Right forelimb (tissue), 1 donor: ENCODE data around the gene RMND1.
"Not testable (repeated sequence)": the region's sequence is repeated elsewhere in the genome, so short reads cannot be mapped to it uniquely, and the experiment has no call there.

Experiments
- DNase-seq: peaks from one replicate; pipeline ENCODE4 v3.0.0-alpha.2; 2018

RMND1 gene

GRCh38 chr6:151451950-151452749, at the start of gene RMND1:
RMND1 (minus strand) TSS chr6:151452126; CDS start chr6:151445811, 6,315 bp downstream.
- DNase-seq, result peak; percentile 100

GRCh38 chr6:151499551-151499950, 47.6 kb upstream of the RMND1 start:
- no peak for DNase-seq

- DNase-seq, result no peak
These were observed 46.4 kb upstream of the RMND1 start for GRCh38 chr6:151498327-151498726.

GRCh38 chr6:151497905-151498304, 46.0 kb upstream of the RMND1 start:
- no peak for DNase-seq

- DNase-seq, result no peak
These were observed 43.5 kb upstream of the RMND1 start for GRCh38 chr6:151495380-151495779.

- DNase-seq, result no peak
These were observed 43.0 kb upstream of the RMND1 start for GRCh38 chr6:151494936-151495320.

- peak; percentile 70 for DNase-seq
These were observed 42.5 kb upstream of the RMND1 start for GRCh38 chr6:151494235-151494935.

- DNase-seq, result peak; percentile 74
These were observed 41.9 kb upstream of the RMND1 start, which contains the start of gene CCDC170 for GRCh38 chr6:151493804-151494234. CCDC170 (plus strand) TSS chr6:151494017; CDS start chr6:151494129, 112 bp downstream.

- no peak for DNase-seq
These were observed 41.4 kb upstream of the RMND1 start for GRCh38 chr6:151493161-151493803.

- DNase-seq, result no peak
These were observed 39.1 kb upstream of the RMND1 start for GRCh38 chr6:151490996-151491395.

- no peak for DNase-seq
These were observed 36.3 kb upstream of the RMND1 start for GRCh38 chr6:151488226-151488625.

GRCh38 chr6:151483994-151484393, 32.1 kb upstream of the RMND1 start:
- no peak for DNase-seq

- DNase-seq, result no peak
These were observed 30.4 kb upstream of the RMND1 start for GRCh38 chr6:151482290-151482689.

GRCh38 chr6:151481786-151482185, 29.9 kb upstream of the RMND1 start:
- DNase-seq, result no peak

- no peak for DNase-seq
These were observed 26.7 kb upstream of the RMND1 start for GRCh38 chr6:151478670-151479069.

GRCh38 chr6:151477726-151478125, 25.8 kb upstream of the RMND1 start:
- DNase-seq, result no peak

- no peak for DNase-seq
These were observed 24.0 kb upstream of the RMND1 start for GRCh38 chr6:151475653-151476523.

- no peak for DNase-seq
These were observed 12.8 kb upstream of the RMND1 start for GRCh38 chr6:151464702-151465101.

- no peak for DNase-seq
These were observed 9.7 kb upstream of the RMND1 start for GRCh38 chr6:151461673-151462072.

GRCh38 chr6:151455751-151456398, 3.9 kb upstream of the RMND1 start:
- DNase-seq, result not testable (repeated sequence)

GRCh38 chr6:151452750-151453427, 963 bp upstream of the RMND1 start:
- peak; percentile 61 for DNase-seq
